Neural cell (in vitro differentiated cells): ENCODE measurements around the gene SCTR.

Source experiments
- CTCF ChIP-seq: fragments of 450-650 bp; IDR thresholded peaks from 2 replicates; pipeline ENCODE4 v1.5.1; 2014; ENCODE audit warnings: antibody characterized with exemption, mild to moderate bottlenecking, moderate library complexity; ENCODE audit not compliant: poor library complexity, severe bottlenecking
- EP300 ChIP-seq: fragments of 450-650 bp; conservative IDR thresholded peaks from 2 replicates; pipeline ENCODE4 v1.6.1; 2014; ENCODE audit warnings: antibody characterized with exemption, mild to moderate bottlenecking, moderate library complexity; ENCODE audit not compliant: poor library complexity, severe bottlenecking
- EZH2 ChIP-seq: fragments of 200-600, 300-800 bp; shearing (Covaris generic), sonication (generic); IDR thresholded peaks from 2 replicates; pipeline ENCODE4 v1.6.1; 2014; ENCODE audit warnings: antibody characterized with exemption, low read length, borderline replicate concordance, mild to moderate bottlenecking; ENCODE audit not compliant: insufficient read depth, poor library complexity, severe bottlenecking
- MXI1 ChIP-seq: fragments of 450-650 bp; conservative IDR thresholded peaks from 2 replicates; pipeline ENCODE4 v1.6.1; 2014; ENCODE audit warnings: antibody characterized with exemption, mild to moderate bottlenecking; ENCODE audit not compliant: poor library complexity, severe bottlenecking
- POLR2AphosphoS5 ChIP-seq: IDR thresholded peaks from 2 replicates; pipeline ENCODE4 v1.6.1; 2012
- RAD21 ChIP-seq: fragments of 450-650 bp; conservative IDR thresholded peaks from 2 replicates; pipeline ENCODE4 v1.6.1; 2014; ENCODE audit warnings: antibody characterized with exemption, mild to moderate bottlenecking, moderate library complexity
- TAF1 ChIP-seq: IDR thresholded peaks from 2 replicates; pipeline ENCODE4 v1.6.1; 2012; ENCODE audit warnings: low read depth

- TF ChIP-seq CTCF (no peak), EP300 (no peak), POLR2AphosphoS5 (no peak), MXI1 (no peak), EZH2 (no peak), RAD21 (no peak), TAF1 (no peak)
Observed at GRCh38 chr2:119461811-119462210, 62.5 kb downstream of the SCTR start.
